Measurements from ENCODE around the gene SMARCD3. TPM values are rescaled to one million over a fixed set of nuclear protein-coding genes. Genes with fewer than 3 reads are reported as not detected.

Gene SMARCD3
- total RNA-seq, 1 experiment from 2014 or later, result 30.3 TPM

GRCh38 chr7:151229249-151229648 lies 19.2 kb downstream of the SMARCD3 start:
- intact Hi-C loops (cut with micrococcal nuclease), result no loop called here
- BruUV-seq (replicated peaks), result no TSS peak

More at GRCh38 chr7:151229249-151229648, 19.2 kb downstream of the SMARCD3 start:
- Histone ChIP-seq H3K9me2 (ENCODE audit: insufficient read depth) (no peaks in the 10 kb centered on the region), H3K4me1 (ENCODE audit: control insufficient read depth in 1 of 2, insufficient read depth in 2 of 2, low read length in 2 of 2) (peaks cover 20 to 37% of the 10 kb centered on the region in 2 experiments), H3K9me3 (ENCODE audit: control insufficient read depth in 1 of 2, insufficient read depth in 1 of 2, low read depth in 1 of 2, low read length in 2 of 2) (no peaks in the 10 kb centered on the region), H3K4me2 (ENCODE audit: low read length) (no peak overlapping the region), H3K36me3 (ENCODE audit: control insufficient read depth in 1 of 2, insufficient read depth in 2 of 2, low read length in 2 of 2) (peaks cover 3 to 15% of the 10 kb centered on the region in 2 experiments; a peak in 3 of 4 replicates), H3K27me3 (ENCODE audit: insufficient read depth, low read length) (no peaks in the 10 kb centered on the region), H2AFZ (ENCODE audit: low read depth, low read length, poor library complexity, severe bottlenecking) (no peak overlapping the region), H4K20me1 (ENCODE audit: insufficient read depth) (no peaks in the 10 kb centered on the region), H3K9ac (ENCODE audit: low read length) (no peak overlapping the region), H3K79me2 (ENCODE audit: insufficient read depth, low read length) (peaks cover 45% of the 10 kb centered on the region), H3K4me3 (replicated peaks in 1 of 2; ENCODE audit: low read depth in 1 of 2, low read length in 2 of 2) (no peak overlapping the region), H3K27ac (ENCODE audit: low read depth, low read length) (no peak overlapping the region)
- ATAC-seq, result no peak
- TF ChIP-seq SP1 (IDR thresholded peaks at IDR 0.05; ENCODE audit: low read depth) (no peak), JUND (IDR thresholded peaks at IDR 0.05) (no peak), SIN3A (IDR thresholded peaks at IDR 0.05; ENCODE audit: low read depth) (no peak), FOSL1 (IDR thresholded peaks at IDR 0.05; ENCODE audit: low read depth) (no peak), SRF (IDR thresholded peaks at IDR 0.05; ENCODE audit: low read depth) (no peak), ATF3 (IDR thresholded peaks at IDR 0.05) (no peak), ZNF274 (IDR thresholded peaks at IDR 0.05; ENCODE audit: low read depth, low read length) (no peak), ZFX (IDR thresholded peaks at IDR 0.05) (no peak), MAX (IDR thresholded peaks at IDR 0.05) (no peak), EGR1 (IDR thresholded peaks at IDR 0.05; ENCODE audit: low read depth) (no peak), EZH2 (IDR thresholded peaks at IDR 0.05) (no peak), YY1 (IDR thresholded peaks at IDR 0.05; ENCODE audit: extremely low read depth, insufficient replicate concordance, low read depth, low read length) (no peak), ZBTB33 (IDR thresholded peaks at IDR 0.05; ENCODE audit: extremely low read depth, insufficient replicate concordance, low read length) (no peak), CTCF (IDR thresholded peaks at IDR 0.05 in 2 of 3, conservative IDR thresholded peaks at IDR 0.05 in 1 of 3; ENCODE audit: borderline replicate concordance in 1 of 3, insufficient read depth in 1 of 3, low read depth in 2 of 3, low read length in 2 of 3) (no peak), TCF7L2 (IDR thresholded peaks at IDR 0.05; ENCODE audit: borderline replicate concordance, extremely low read depth, insufficient read depth, insufficient read length) (no peak), CEBPB (IDR thresholded peaks at IDR 0.05; ENCODE audit: low read depth) (no peak)
- ChIA-PET CTCF (no interaction called here), RAD21 (ENCODE audit: low non-redundant PET in 1 of 2, low total read pairs in 2 of 2, uncharacterized antibody in 2 of 2, unreplicated experiment in 2 of 2) (no interaction called here), POLR2A (no interaction called here)
- no peak for DNase-seq (ENCODE audit: low read depth, low spot score)
